Upper lobe of right lung (tissue), 1 donor: ENCODE data around the gene NKAPL. TPM values are rescaled to one million over a fixed set of nuclear protein-coding genes. Genes with fewer than 3 reads are reported as not detected.

Experiments used
- ATAC-seq: fragments of 200-7000 bp; cut with Tn5 transposase; one replicate; pipeline ENCODE4 v1.9.1; 2020; ENCODE audit warnings: mild to moderate bottlenecking, moderate library complexity
- DNase-seq: peaks from one replicate; pipeline ENCODE4 v3.0.0-alpha.2; 2020
- H3K27ac ChIP-seq: fragments of 200-600 bp; one replicate; pipeline ENCODE4 v1.8.0; 2022
- H3K27me3 ChIP-seq: fragments of 200-600 bp; one replicate; pipeline ENCODE4 v1.8.0; 2022; ENCODE audit warnings: mild to moderate bottlenecking
- H3K36me3 ChIP-seq: fragments of 200-600 bp; one replicate; pipeline ENCODE4 v1.8.0; 2022
- H3K4me1 ChIP-seq: fragments of 200-600 bp; one replicate; pipeline ENCODE4 v1.8.0; 2022
- H3K4me3 ChIP-seq: fragments of 200-600 bp; one replicate; pipeline ENCODE4 v1.8.0; 2022; ENCODE audit warnings: mild to moderate bottlenecking
- H3K9me3 ChIP-seq: fragments of 200-600 bp; one replicate; pipeline ENCODE4 v1.8.0; 2022
- CTCF ChIP-seq: fragments of 200-600 bp; IDR thresholded peaks from one replicate; pipeline ENCODE4 v1.8.0; 2022; ENCODE audit warnings: antibody characterized with exemption
- intact Hi-C: fragments of 100-400 bp; cut with DNase I; formaldehyde crosslinking; loops from one replicate; pipeline ENCODE4 v1.11.0; 2022
- total RNA-seq: library from RNA; stranded (reverse); fragmentation: NEBNext Ultra II Directional; extraction: Animal tissue kit (Norgen Biotek cat#: 25700); gene quantifications from one replicate; pipeline ENCODE4 v1.2.1, GENCODE V29; 2021
- donor health status: DM: no; HTN: yes; CAD: no; lungs with severe emphysema.

Gene NKAPL
- total RNA-seq, 1 donor from 2014 or later = 0.87 TPM

GRCh38 chr6:28252009-28252975, 6.8 kb upstream of the NKAPL start, which contains the start of gene ZKSCAN4:
Gene ZKSCAN4, minus strand, starts transcription at chr6:28252269. Its CDS starts 289 bp downstream, at chr6:28251980.
- no peaks in the 10 kb centered on the region for H3K27me3 ChIP-seq
- intact Hi-C loops = loop anchor here (10.0 kb wide), 1 partner anchor 103 kb away; no protein-coding TSS in a partner anchor
- H3K9me3 ChIP-seq = no peaks in the 10 kb centered on the region
- H3K4me3 ChIP-seq = peak within 1 kb of the TSS; percentile 95
- ATAC-seq (peak; percentile 99), DNase-seq (peak; percentile 74)
- H3K36me3 ChIP-seq = peaks cover 20% of the 10 kb centered on the region
- peak within 1 kb of the TSS; percentile 52 for H3K27ac ChIP-seq
- no peak for TF ChIP-seq CTCF
- H3K4me1 ChIP-seq = peaks cover 21% of the 10 kb centered on the region

GRCh38 chr6:28254121-28254519, 5.0 kb upstream of the NKAPL start:
- TF ChIP-seq CTCF = no peak
- Histone ChIP-seq H3K27me3 (no peaks in the 10 kb centered on the region), H3K4me3 (no peak overlapping the region), H3K36me3 (peaks cover 2% of the 10 kb centered on the region), H3K9me3 (no peaks in the 10 kb centered on the region), H3K27ac (no peak overlapping the region), H3K4me1 (peaks cover 21% of the 10 kb centered on the region)
- no peak for ATAC-seq
- intact Hi-C loops = loop anchor here (10.0 kb wide), 1 partner anchor 101 kb away; no protein-coding TSS in a partner anchor
- DNase-seq = no peak

- no peak overlapping the region for H3K27ac ChIP-seq
- TF ChIP-seq CTCF = no peak
- DNase-seq = no peak
- H3K27me3 ChIP-seq = no peaks in the 10 kb centered on the region
- ATAC-seq = no peak
- peaks cover 9% of the 10 kb centered on the region for H3K4me1 ChIP-seq
- no peak overlapping the region for H3K4me3 ChIP-seq
- no peaks in the 10 kb centered on the region for H3K9me3 ChIP-seq
- no peaks in the 10 kb centered on the region for H3K36me3 ChIP-seq
- intact Hi-C loops = loop anchor here (10.0 kb wide), 1 partner anchor 98 kb away; no protein-coding TSS in a partner anchor
Observed at GRCh38 chr6:28257042-28257441, 2.1 kb upstream of the NKAPL start.

GRCh38 chr6:28263922-28264321, 4.8 kb downstream of the NKAPL start:
- Histone ChIP-seq H3K27ac (no peak overlapping the region), H3K4me3 (no peak overlapping the region), H3K36me3 (no peaks in the 10 kb centered on the region), H3K9me3 (no peaks in the 10 kb centered on the region), H3K27me3 (no peaks in the 10 kb centered on the region), H3K4me1 (peaks cover 15% of the 10 kb centered on the region)
- intact Hi-C loops = no loop called here
- no peak for TF ChIP-seq CTCF
- ATAC-seq (no peak), DNase-seq (no peak)

GRCh38 chr6:28264834-28265401, 5.8 kb downstream of the NKAPL start:
- TF ChIP-seq CTCF = no peak
- Histone ChIP-seq H3K27ac (no peak overlapping the region), H3K4me1 (peaks cover 15% of the 10 kb centered on the region), H3K9me3 (no peaks in the 10 kb centered on the region), H3K36me3 (no peaks in the 10 kb centered on the region), H3K27me3 (no peaks in the 10 kb centered on the region), H3K4me3 (no peak overlapping the region)
- DNase-seq (no peak), ATAC-seq (no peak)
- intact Hi-C loops = no loop called here
